ENCODE data around the gene BUB1B. TPM values are rescaled to one million over a fixed set of nuclear protein-coding genes. Genes with fewer than 3 reads are reported as not detected.

Gene BUB1B
- total RNA-seq, 2 donors from 2014 or later: 2.5 to 8.2 TPM

GRCh38 chr15:40142428-40142827, 18.4 kb upstream of the BUB1B start:
- TF ChIP-seq POLR2AphosphoS5 (IDR thresholded peaks at IDR 0.05) (no peak), POLR2A (IDR thresholded peaks at IDR 0.05) (no peak), CTCF (IDR thresholded peaks at IDR 0.05) (no peak)
- Histone ChIP-seq H3K9me3 (no peaks in the 10 kb centered on the region), H3K36me3 (no peaks in the 10 kb centered on the region), H3K4me1 (replicated peaks) (no peaks in the 10 kb centered on the region), H3K4me3 (no peak overlapping the region), H3K27ac (no peak overlapping the region), H3K27me3 (replicated peaks; ENCODE audit: insufficient read depth) (no peaks in the 10 kb centered on the region)
- 88% methylated on average over 5 of the region's 5 CpGs for WGBS
- intact Hi-C loops (cut with DNase I): no loop called here
- DNase-seq (ENCODE audit: low spot score): no peak

- Histone ChIP-seq H3K9me3 (no peaks in the 10 kb centered on the region), H3K36me3 (no peaks in the 10 kb centered on the region), H3K4me1 (replicated peaks) (no peaks in the 10 kb centered on the region), H3K27me3 (replicated peaks; ENCODE audit: insufficient read depth) (no peaks in the 10 kb centered on the region), H3K4me3 (no peak overlapping the region), H3K27ac (no peak overlapping the region)
- TF ChIP-seq POLR2A (IDR thresholded peaks at IDR 0.05) (no peak), POLR2AphosphoS5 (IDR thresholded peaks at IDR 0.05) (no peak), CTCF (IDR thresholded peaks at IDR 0.05) (no peak)
- whole genome bisulfite sequencing: 87% methylated on average over 4 of the region's 4 CpGs
- intact Hi-C loops (cut with DNase I): no loop called here
- DNase-seq (ENCODE audit: low spot score): no peak
Measured at GRCh38 chr15:40146037-40146436, 14.8 kb upstream of the BUB1B start.

GRCh38 chr15:40149339-40149738, 11.5 kb upstream of the BUB1B start:
- Histone ChIP-seq H3K4me3 (no peak overlapping the region), H3K27ac (no peak overlapping the region), H3K4me1 (replicated peaks) (no peaks in the 10 kb centered on the region), H3K36me3 (no peaks in the 10 kb centered on the region), H3K27me3 (replicated peaks; ENCODE audit: insufficient read depth) (no peaks in the 10 kb centered on the region), H3K9me3 (no peaks in the 10 kb centered on the region)
- TF ChIP-seq CTCF (IDR thresholded peaks at IDR 0.05): no peak
- no peak for TF ChIP-seq POLR2AphosphoS5 (IDR thresholded peaks at IDR 0.05)
- no peak for TF ChIP-seq POLR2A (IDR thresholded peaks at IDR 0.05)
- WGBS: 94% methylated on average over 4 of the region's 4 CpGs
- intact Hi-C loops (cut with DNase I): no loop called here
- no peak for DNase-seq (ENCODE audit: low spot score)

- no peak for DNase-seq (ENCODE audit: low spot score)
- H3K27ac ChIP-seq: no peak overlapping the region
- 57% methylated on average over 9 of the region's 9 CpGs for WGBS
- no peaks in the 10 kb centered on the region for H3K9me3 ChIP-seq
- TF ChIP-seq POLR2AphosphoS5 (IDR thresholded peaks at IDR 0.05) (no peak), POLR2A (IDR thresholded peaks at IDR 0.05) (no peak), CTCF (IDR thresholded peaks at IDR 0.05) (no peak)
- H3K36me3 ChIP-seq: no peaks in the 10 kb centered on the region
- peaks cover 1% of the 10 kb centered on the region for H3K4me1 ChIP-seq (replicated peaks)
- H3K27me3 ChIP-seq (replicated peaks; ENCODE audit: insufficient read depth): no peaks in the 10 kb centered on the region
- no peak overlapping the region for H3K4me3 ChIP-seq
- intact Hi-C loops (cut with DNase I): no loop called here
Measured at GRCh38 chr15:40150163-40150925, 10.5 kb upstream of the BUB1B start.

- no peak overlapping the region for H3K27ac ChIP-seq
- 67% methylated on average over 6 of the region's 6 CpGs for WGBS
- H3K4me3 ChIP-seq: no peak overlapping the region
- no peak for DNase-seq (ENCODE audit: low spot score)
- no peaks in the 10 kb centered on the region for H3K36me3 ChIP-seq
- intact Hi-C loops (cut with DNase I): no loop called here
- no peaks in the 10 kb centered on the region for H3K27me3 ChIP-seq (replicated peaks; ENCODE audit: insufficient read depth)
- H3K4me1 ChIP-seq (replicated peaks): peaks cover 2% of the 10 kb centered on the region
- H3K9me3 ChIP-seq: no peaks in the 10 kb centered on the region
- TF ChIP-seq POLR2AphosphoS5 (IDR thresholded peaks at IDR 0.05): no peak
- no peak for TF ChIP-seq POLR2A (IDR thresholded peaks at IDR 0.05)
- TF ChIP-seq CTCF (IDR thresholded peaks at IDR 0.05): no peak
Measured at GRCh38 chr15:40151499-40151898, 9.4 kb upstream of the BUB1B start.

Data from prostate gland (tissue), 2 donors.